IMR-90 (cell line): ENCODE data around the gene CIB1. TPM values are rescaled to one million over a fixed set of nuclear protein-coding genes. Genes with fewer than 3 reads are reported as not detected.

Source experiments
- ATAC-seq: fragments of 200-7000 bp; cut with Tn5 transposase; 2 replicates; pipeline ENCODE4 v1.9.1; 2020; ENCODE audit warnings: low read depth, mild to moderate bottlenecking, moderate library complexity
- BruUV-seq: library from RNA; stranded (reverse); fragments of 400-500 nt; replicated peaks from 2 replicates; lab custom pipeline; 2021; lab: Mats Ljungman, UMichigan
- CTCF ChIA-PET: fragments of 300-600 bp; formaldehyde crosslinking; extraction: SDS; loops from one replicate; lab custom pipeline; 2021; ENCODE audit warnings: antibody characterized with exemption; lab: Yijun Ruan, JAX
- POLR2A ChIA-PET: fragments of 300-600 bp; sonication (Branson Sonifier 250); formaldehyde crosslinking; loops from one replicate; lab custom pipeline; 2022; ENCODE audit warnings: antibody characterized with exemption; ENCODE audit not compliant: unreplicated experiment; lab: Charles Lee
- DNase-seq: peaks from one replicate; pipeline ENCODE4 v3.0.0; 2013
- H2AFZ ChIP-seq: replicated peaks from 2 replicates; pipeline ENCODE3; 2013; ENCODE audit warnings: low read length, mild to moderate bottlenecking; ENCODE audit not compliant: poor library complexity
- H2AK5ac ChIP-seq: 2 replicates; pipeline ENCODE4 v1.6.1; 2013; ENCODE audit warnings: low read depth, low read length, inconsistent platforms
- H2AK9ac ChIP-seq: replicated peaks from 2 replicates; pipeline ENCODE3; 2013; ENCODE audit warnings: mild to moderate bottlenecking, low read depth, low read length, moderate library complexity; ENCODE audit not compliant: poor library complexity
- H2BK120ac ChIP-seq: 2 replicates; pipeline ENCODE4 v1.6.1; 2013; ENCODE audit warnings: low read depth, low read length, inconsistent platforms
- H2BK15ac ChIP-seq: 3 replicates; pipeline ENCODE4 v1.6.1; 2013; ENCODE audit warnings: low read depth, low read length, inconsistent platforms
- H2BK20ac ChIP-seq: 2 replicates; pipeline ENCODE4 v1.6.1; 2013; ENCODE audit warnings: low read depth, mild to moderate bottlenecking, inconsistent platforms, low read length, moderate library complexity
- H2BK5ac ChIP-seq: 2 replicates; pipeline ENCODE4 v1.6.1; 2013; ENCODE audit warnings: mild to moderate bottlenecking, low read depth, low read length, inconsistent platforms; ENCODE audit not compliant: poor library complexity, severe bottlenecking
- H3K14ac ChIP-seq: replicated peaks from 2 replicates; pipeline ENCODE4 v1.6.1; 2013; ENCODE audit warnings: low read depth, low read length, inconsistent platforms
- H3K18ac ChIP-seq: 2 replicates; pipeline ENCODE4 v1.6.1; 2013; ENCODE audit warnings: low read depth, low read length, control low read depth
- H3K23ac ChIP-seq: 2 replicates; pipeline ENCODE4 v1.6.1; 2013; ENCODE audit warnings: low read depth, low read length, inconsistent platforms
- H3K27ac ChIP-seq: 2 replicates; pipeline ENCODE4 v1.5.1; 2013; ENCODE audit warnings: mild to moderate bottlenecking, control low read depth, low read length; ENCODE audit not compliant: insufficient read depth
- H3K27me3 ChIP-seq: 2 replicates; pipeline ENCODE4 v1.6.1; 2013; ENCODE audit warnings: low read length; ENCODE audit not compliant: control insufficient read depth, insufficient read depth
- H3K36me3 ChIP-seq: 2 replicates; pipeline ENCODE4 v1.6.1; 2013; ENCODE audit warnings: low read length, mixed read lengths; ENCODE audit not compliant: control insufficient read depth, insufficient read depth
- H3K4ac ChIP-seq: 2 replicates; pipeline ENCODE4 v1.6.1; 2013; ENCODE audit warnings: low read depth, low read length, inconsistent platforms
- H3K4me1 ChIP-seq: 2 replicates; pipeline ENCODE4 v1.6.1; 2013; ENCODE audit warnings: low read length, mixed read lengths; ENCODE audit not compliant: control insufficient read depth, insufficient read depth
- H3K4me2 ChIP-seq: 2 replicates; pipeline ENCODE4 v1.6.1; 2013; ENCODE audit warnings: low read depth, mild to moderate bottlenecking, control low read depth, low read length, moderate library complexity
- H3K4me3 ChIP-seq: 2 replicates; pipeline ENCODE4 v1.5.1; 2013; ENCODE audit warnings: low read depth, mild to moderate bottlenecking, control low read depth, low read length, moderate library complexity; ENCODE audit not compliant: insufficient read depth
- H3K56ac ChIP-seq: 2 replicates; pipeline ENCODE4 v1.6.1; 2013; ENCODE audit warnings: low read length, inconsistent platforms; ENCODE audit not compliant: insufficient read depth; ENCODE audit errors: extremely low read depth
- H3K79me1 ChIP-seq, 2 experiments: 2 replicates each; pipeline ENCODE4 v1.6.1; 2013; ENCODE audit warnings: low read length in 2 of 2, inconsistent platforms in 1 of 2, low read depth in 1 of 2
- H3K9ac ChIP-seq: 2 replicates; pipeline ENCODE4 v1.6.1; 2013; ENCODE audit warnings: low read depth, low read length, control low read depth
- H3K9me1 ChIP-seq: 2 replicates; pipeline ENCODE4 v1.6.1; 2013; ENCODE audit warnings: low read length, inconsistent platforms; ENCODE audit not compliant: insufficient read depth
- H3K9me3 ChIP-seq: 2 replicates; pipeline ENCODE4 v1.6.1; 2013; ENCODE audit warnings: low read length; ENCODE audit not compliant: control insufficient read depth, insufficient read depth
- H4K20me1 ChIP-seq: 2 replicates; pipeline ENCODE4 v1.6.1; 2013; ENCODE audit warnings: low read length, inconsistent platforms; ENCODE audit not compliant: insufficient read depth
- H4K5ac ChIP-seq: 2 replicates; pipeline ENCODE4 v1.6.1; 2013; ENCODE audit warnings: mild to moderate bottlenecking, low read depth, low read length, control low read depth
- H4K8ac ChIP-seq, 2 experiments: 2 replicates each; pipeline ENCODE4 v1.6.1; 2013; ENCODE audit warnings: low read depth in 2 of 2, low read length in 2 of 2, control low read depth in 1 of 2, inconsistent platforms in 1 of 2
- H4K91ac ChIP-seq: 2 replicates; pipeline ENCODE4 v1.6.1; 2013; ENCODE audit warnings: low read depth, low read length, inconsistent platforms; ENCODE audit not compliant: insufficient read depth
- CHD1 ChIP-seq: IDR thresholded peaks from 2 replicates; pipeline ENCODE4 v1.6.1; 2012; ENCODE audit warnings: low read depth, low read length, improper control_type of control experiment
- CTCF ChIP-seq: conservative IDR thresholded peaks from 2 replicates; pipeline ENCODE4 v1.5.1; 2012; ENCODE audit warnings: mild to moderate bottlenecking, low read depth, low read length, improper control_type of control experiment
- NFE2L2 ChIP-seq: fragments of 150-350 bp; IDR thresholded peaks from 2 replicates; pipeline ENCODE4 v1.6.1; 2016; ENCODE audit warnings: low read depth, mild to moderate bottlenecking, low read length
- RAD21 ChIP-seq: IDR thresholded peaks from 2 replicates; pipeline ENCODE4 v1.6.1; 2012; ENCODE audit warnings: low read length, improper control_type of control experiment
- SMC3 ChIP-seq: fragments of 150-350 bp; IDR thresholded peaks from 2 replicates; pipeline ENCODE4 v1.6.1; 2016; ENCODE audit warnings: low read depth, mild to moderate bottlenecking, antibody characterized with exemption, low read length, moderate library complexity
- WGBS, 2 experiments: methylation state at CpG; one replicate each; pipeline versions ENCODE4 v1.1.5 to v1.1.7; 2013; ENCODE audit warnings: missing lambda C conversion rate in 2 of 2; ENCODE audit not compliant: insufficient read length in 1 of 2; ENCODE audit errors: extremely low coverage in 2 of 2; 5-methylcytosine and 5-hydroxymethylcytosine counted together
- dilution Hi-C: fragments of 300-500 bp; cut with HindIII; formaldehyde crosslinking; loops from one replicate; pipeline ENCODE4 v1.14.3; 2018; ENCODE audit warnings: low sequenced_read_pairs; ENCODE audit not compliant: unreplicated experiment
- in situ Hi-C: fragments of 300-500 bp; cut with MboI; formaldehyde crosslinking; loops from 3 replicates; pipeline ENCODE4 v1.14.3; 2019; ENCODE audit warnings: low sequenced_read_pairs, inconsistent platforms, mixed read lengths
- intact Hi-C: fragments of 100-400 bp; cut with micrococcal nuclease; formaldehyde crosslinking; loops from 2 replicates; pipeline ENCODE4 v1.10.0; 2022
- polyA plus RNA-seq, 3 experiments: library from polyadenylated mRNA; depleted of rRNA; stranded (reverse); fragments of >200 nt; gene quantifications; 2 replicates each; pipeline ENCODE4 v1.2.3, GENCODE V29; 2012; ENCODE audit warnings: low replicate concordance in 1 of 3
- total RNA-seq: library from RNA; depleted of rRNA; stranded (reverse); fragments of >200 nt; gene quantifications from 2 replicates; pipeline ENCODE4 v1.2.3, GENCODE V29; 2012

CIB1 gene
- total and polyA plus RNA-seq, 2 of the 4 experiments (the other 2 are of a cell fraction), result 31.5 to 94.1 TPM

GRCh38 chr15:90219421-90220141 is 14.2 kb downstream of the CIB1 start:
- Histone ChIP-seq H2BK20ac (no peak overlapping the region), H3K36me3 (peaks cover 17% of the 10 kb centered on the region), H3K79me1 (peaks cover 5 to 7% of the 10 kb centered on the region in 2 experiments; a peak in 2 of 4 replicates), H3K9ac (no peak overlapping the region), H4K5ac (no peak overlapping the region), H3K4me3 (no peak overlapping the region), H2AFZ (peak overlapping the region; percentile 65), H3K9me3 (no peaks in the 10 kb centered on the region), H2AK5ac (peak overlapping the region; percentile 45; the same call in 1 of the 2 replicates), H3K9me1 (no peaks in the 10 kb centered on the region), H2BK15ac (no peak overlapping the region), H2BK120ac (no peak overlapping the region), H3K23ac (no peak overlapping the region), H3K4me2 (no peak overlapping the region), H3K27me3 (no peaks in the 10 kb centered on the region), H3K27ac (no peak overlapping the region), H3K4ac (no peak overlapping the region), H2BK5ac (no peak overlapping the region), H3K18ac (no peak overlapping the region), H4K20me1 (no peaks in the 10 kb centered on the region), H3K56ac (no peak overlapping the region), H2AK9ac (peak overlapping the region; percentile 73), H3K4me1 (peaks cover 3% of the 10 kb centered on the region; the same call in 1 of the 2 replicates), H4K8ac (peak overlapping the region in 1 of 2 experiments; percentile 9; a peak in 1 of 4 replicates), H4K91ac (no peak overlapping the region), H3K14ac (no peak overlapping the region)
- 61% methylated on average over 5 of the region's 17 CpGs; no CpG with 5 or more reads in 1 of the 2 experiments for WGBS, 2 experiments
- dilution Hi-C loops (no loop called here), in situ Hi-C loops (loop anchor here (5.0 to 10.0 kb wide), 2 partner anchors 57 to 325 kb away; partner anchors contain the start of gene AP3S2), intact Hi-C loops (loop anchor here (10.0 kb wide), 1 partner anchor 135 kb away; no protein-coding TSS in a partner anchor)
- ChIA-PET CTCF (interaction anchor here (1.0 to 1.1 kb wide), 2 partner anchors 68 to 74 kb away, joined by 3 read pairs; no protein-coding TSS in a partner anchor), POLR2A (no interaction called here)
- ATAC-seq (peak; percentile 71), DNase-seq (no peak)
- no TSS peak for BruUV-seq
- no peak for TF ChIP-seq CHD1
- no peak for TF ChIP-seq NFE2L2
- TF ChIP-seq CTCF, result peak; percentile 57
- TF ChIP-seq RAD21, result peak; percentile 57
- TF ChIP-seq SMC3, result peak; percentile 55
